Lower leg skin (tissue), 3 donors: ENCODE measurements around the gene LPIN3.

Experiments used
- CTCF ChIP-seq, 3 donors: fragments of 450-650 bp; IDR thresholded peaks; one replicate each; pipeline ENCODE4 v1.5.1; 2016; ENCODE audit warnings: antibody characterized with exemption in 3 of 3, mild to moderate bottlenecking in 3 of 3, moderate library complexity in 2 of 3
- POLR2A ChIP-seq, 2 donors: fragments of 450-650 bp; IDR thresholded peaks; one replicate each; pipeline ENCODE4 v1.6.1; 2016 to 2017; ENCODE audit warnings: antibody characterized with exemption in 2 of 2, mild to moderate bottlenecking in 1 of 2, moderate library complexity in 1 of 2

DNA sequence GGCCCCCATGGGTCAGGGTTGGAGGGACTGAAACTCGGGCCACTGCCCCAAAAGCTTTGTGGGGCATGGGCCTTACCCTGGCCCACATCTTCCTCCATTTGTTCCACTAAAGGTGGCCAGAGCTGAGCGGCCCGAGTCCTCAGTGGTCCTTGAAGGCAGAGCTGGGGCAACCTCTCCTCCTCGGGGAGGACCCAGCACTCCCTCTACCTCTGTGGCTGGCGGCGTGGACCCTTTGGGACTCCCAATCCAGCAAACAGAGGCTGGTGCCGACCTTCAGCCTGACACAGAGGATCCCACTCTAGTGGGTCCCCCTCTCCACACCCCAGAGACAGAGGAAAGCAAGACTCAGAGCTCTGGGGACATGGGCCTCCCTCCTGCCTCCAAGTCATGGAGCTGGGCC lies 9.3 kb downstream of the LPIN3 start:
- TF ChIP-seq POLR2A (IDR thresholded peaks at IDR 0.05) (no peak), CTCF (IDR thresholded peaks at IDR 0.05) (no peak)
